Measurements from ENCODE around the gene ZMAT5.

DNA sequence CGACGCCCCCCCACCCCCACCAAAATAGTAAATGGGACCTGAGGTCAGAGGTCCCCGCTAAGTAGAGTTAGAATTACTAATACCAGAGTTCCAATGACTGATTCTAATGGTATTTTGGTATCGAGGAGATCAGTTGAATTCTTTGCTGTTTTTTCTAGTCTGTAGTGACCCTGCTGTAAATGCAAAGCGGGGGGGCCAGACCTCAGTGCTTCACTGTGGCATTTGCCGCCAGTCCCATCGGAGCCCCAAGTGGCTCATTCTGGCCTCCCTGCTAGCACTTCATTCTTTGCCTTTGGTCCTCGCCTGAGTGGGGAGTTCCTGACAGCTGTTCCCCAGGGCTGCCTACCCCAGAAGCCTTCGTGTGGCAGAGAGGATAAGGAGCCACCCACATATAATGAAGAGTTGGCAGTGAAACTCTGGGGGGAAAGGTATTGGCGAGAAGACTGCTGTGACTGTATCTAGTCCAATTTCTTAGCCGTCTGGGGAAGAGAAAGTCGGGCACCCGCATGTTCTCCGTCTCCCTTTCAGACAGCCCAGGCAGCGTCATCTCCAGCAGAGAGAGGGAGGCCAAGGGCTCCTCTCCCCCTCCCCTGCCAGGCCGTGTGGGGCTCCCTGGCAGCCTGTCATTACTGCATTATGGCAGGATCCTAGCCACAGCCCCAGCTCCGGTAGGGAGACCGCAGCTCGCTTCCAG is 66.5 kb downstream of the ZMAT5 start:
- TF ChIP-seq, protein P1, sequence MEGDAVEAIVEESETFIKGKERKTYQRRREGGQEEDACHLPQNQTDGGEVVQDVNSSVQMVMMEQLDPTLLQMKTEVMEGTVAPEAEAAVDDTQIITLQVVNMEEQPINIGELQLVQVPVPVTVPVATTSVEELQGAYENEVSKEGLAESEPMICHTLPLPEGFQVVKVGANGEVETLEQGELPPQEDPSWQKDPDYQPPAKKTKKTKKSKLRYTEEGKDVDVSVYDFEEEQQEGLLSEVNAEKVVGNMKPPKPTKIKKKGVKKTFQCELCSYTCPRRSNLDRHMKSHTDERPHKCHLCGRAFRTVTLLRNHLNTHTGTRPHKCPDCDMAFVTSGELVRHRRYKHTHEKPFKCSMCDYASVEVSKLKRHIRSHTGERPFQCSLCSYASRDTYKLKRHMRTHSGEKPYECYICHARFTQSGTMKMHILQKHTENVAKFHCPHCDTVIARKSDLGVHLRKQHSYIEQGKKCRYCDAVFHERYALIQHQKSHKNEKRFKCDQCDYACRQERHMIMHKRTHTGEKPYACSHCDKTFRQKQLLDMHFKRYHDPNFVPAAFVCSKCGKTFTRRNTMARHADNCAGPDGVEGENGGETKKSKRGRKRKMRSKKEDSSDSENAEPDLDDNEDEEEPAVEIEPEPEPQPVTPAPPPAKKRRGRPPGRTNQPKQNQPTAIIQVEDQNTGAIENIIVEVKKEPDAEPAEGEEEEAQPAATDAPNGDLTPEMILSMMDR (IDR thresholded peaks at IDR 0.05 in 2 of 3, conservative IDR thresholded peaks at IDR 0.05 in 1 of 3; ENCODE audit: borderline replicate concordance in 1 of 3, insufficient read depth in 1 of 3, low read depth in 2 of 3, low read length in 2 of 3): no peak
- TF ChIP-seq ATF3 (IDR thresholded peaks at IDR 0.05) (no peak), TCF7L2 (IDR thresholded peaks at IDR 0.05; ENCODE audit: borderline replicate concordance, extremely low read depth, insufficient read depth, insufficient read length) (no peak), RAD21 (IDR thresholded peaks at IDR 0.05; ENCODE audit: low read depth) (no peak), CBX3 (IDR thresholded peaks at IDR 0.05; ENCODE audit: low read depth) (no peak), POLR2AphosphoS5 (IDR thresholded peaks at IDR 0.05; ENCODE audit: low read depth, low read length) (no peak), EZH2phosphoT487 (IDR thresholded peaks at IDR 0.05; ENCODE audit: borderline replicate concordance) (no peak), REST (IDR thresholded peaks at IDR 0.05; ENCODE audit: low read depth) (no peak), SP1 (IDR thresholded peaks at IDR 0.05; ENCODE audit: low read depth) (no peak), POLR2A (IDR thresholded peaks at IDR 0.05; ENCODE audit: borderline replicate concordance, extremely low read depth, insufficient read depth, insufficient read length) (no peak), ZFX (IDR thresholded peaks at IDR 0.05) (no peak), EZH2 (IDR thresholded peaks at IDR 0.05) (no peak), CEBPB (IDR thresholded peaks at IDR 0.05; ENCODE audit: low read depth) (no peak)
- TF ChIP-seq, protein P2, sequence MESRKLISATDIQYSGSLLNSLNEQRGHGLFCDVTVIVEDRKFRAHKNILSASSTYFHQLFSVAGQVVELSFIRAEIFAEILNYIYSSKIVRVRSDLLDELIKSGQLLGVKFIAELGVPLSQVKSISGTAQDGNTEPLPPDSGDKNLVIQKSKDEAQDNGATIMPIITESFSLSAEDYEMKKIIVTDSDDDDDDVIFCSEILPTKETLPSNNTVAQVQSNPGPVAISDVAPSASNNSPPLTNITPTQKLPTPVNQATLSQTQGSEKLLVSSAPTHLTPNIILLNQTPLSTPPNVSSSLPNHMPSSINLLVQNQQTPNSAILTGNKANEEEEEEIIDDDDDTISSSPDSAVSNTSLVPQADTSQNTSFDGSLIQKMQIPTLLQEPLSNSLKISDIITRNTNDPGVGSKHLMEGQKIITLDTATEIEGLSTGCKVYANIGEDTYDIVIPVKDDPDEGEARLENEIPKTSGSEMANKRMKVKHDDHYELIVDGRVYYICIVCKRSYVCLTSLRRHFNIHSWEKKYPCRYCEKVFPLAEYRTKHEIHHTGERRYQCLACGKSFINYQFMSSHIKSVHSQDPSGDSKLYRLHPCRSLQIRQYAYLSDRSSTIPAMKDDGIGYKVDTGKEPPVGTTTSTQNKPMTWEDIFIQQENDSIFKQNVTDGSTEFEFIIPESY (IDR thresholded peaks at IDR 0.05; ENCODE audit: extremely low read depth, insufficient replicate concordance, low read length): no peak
